H1 (cell line): Measurements from ENCODE around the gene GALNT17. TPM values are rescaled to one million over a fixed set of nuclear protein-coding genes. Genes with fewer than 3 reads are reported as not detected.

Experiments used
- CTCF ChIA-PET: fragments of 300-600 bp; sonication (Branson Sonifier 250); formaldehyde crosslinking; loops from one replicate; lab custom pipeline; 2021; ENCODE audit not compliant: partially characterized antibody; lab: Charles Lee
- POLR2A ChIA-PET: fragments of 300-600 bp; sonication (Branson Sonifier 250); formaldehyde crosslinking; loops from one replicate; lab custom pipeline; 2021; ENCODE audit warnings: inconsistent platforms; ENCODE audit not compliant: partially characterized antibody; lab: Charles Lee
- DNase-seq, 2 experiments: peaks; one replicate each; pipeline versions ENCODE4 v3.0.0 to v3.0.0-alpha.2; 2010 to 2022; ENCODE audit warnings: low spot score in 2 of 2, low read depth in 1 of 2, mixed read lengths in 1 of 2
- FAIRE-seq: peaks from 2 replicates; lab custom pipeline; 2011; peaks lifted over from hg19 to GRCh38; lab: Jason Lieb, UNC
- H2AFZ ChIP-seq: 2 replicates; pipeline ENCODE4 v1.8.1; 2012; ENCODE audit warnings: low read length, inconsistent platforms
- H2AK5ac ChIP-seq: 2 replicates; pipeline ENCODE4 v1.6.1; 2013; ENCODE audit warnings: low read depth, low read length
- H2BK120ac ChIP-seq: replicated peaks from 2 replicates; pipeline ENCODE3; 2013; ENCODE audit warnings: low read depth, low read length, inconsistent platforms
- H2BK12ac ChIP-seq: 2 replicates; pipeline ENCODE4 v1.6.1; 2013; ENCODE audit warnings: low read depth, low read length
- H2BK15ac ChIP-seq: 2 replicates; pipeline ENCODE4 v1.6.1; 2013; ENCODE audit warnings: low read length
- H2BK20ac ChIP-seq: 2 replicates; pipeline ENCODE4 v1.6.1; 2013; ENCODE audit warnings: low read length
- H2BK5ac ChIP-seq: 2 replicates; pipeline ENCODE4 v1.6.1; 2013; ENCODE audit warnings: low read depth, low read length
- H3K14ac ChIP-seq: 2 replicates; pipeline ENCODE4 v1.6.1; 2013; ENCODE audit warnings: inconsistent platforms; ENCODE audit not compliant: insufficient read length
- H3K18ac ChIP-seq: 2 replicates; pipeline ENCODE4 v1.6.1; 2013; ENCODE audit warnings: low read length; ENCODE audit errors: extremely low read depth
- H3K23ac ChIP-seq: 2 replicates; pipeline ENCODE4 v1.6.1; 2013; ENCODE audit warnings: inconsistent platforms; ENCODE audit not compliant: insufficient read length
- H3K23me2 ChIP-seq: 2 replicates; pipeline ENCODE4 v1.6.1; 2013; ENCODE audit warnings: low read depth, low read length
- H3K27ac ChIP-seq: 2 replicates; pipeline ENCODE4 v1.6.1; 2011; ENCODE audit warnings: low read depth, low read length, inconsistent platforms
- H3K27me3 ChIP-seq, 4 experiments: replicated peaks in 1 of 4; 1 replicate in 1 of 4; 2 replicates in 3 of 4; pipeline versions ENCODE4 v1.6.1 to v1.8.1; 2011 to 2013; ENCODE audit warnings: low read length in 3 of 4, mild to moderate bottlenecking in 3 of 4, inconsistent platforms in 2 of 4, mixed read lengths in 2 of 4, moderate library complexity in 1 of 4; ENCODE audit not compliant: control insufficient read depth in 3 of 4, insufficient read depth in 3 of 4; ENCODE audit errors: extremely low read depth in 1 of 4
- H3K36me3 ChIP-seq, 4 experiments: 2 replicates each; pipeline versions ENCODE4 v1.6.1 to v1.8.1; 2011 to 2013; ENCODE audit warnings: mild to moderate bottlenecking in 4 of 4, low read length in 3 of 4, moderate library complexity in 2 of 4, control low read depth in 1 of 4, inconsistent platforms in 1 of 4; ENCODE audit not compliant: insufficient read depth in 4 of 4, control insufficient read depth in 2 of 4
- H3K4ac ChIP-seq: replicated peaks from 2 replicates; pipeline ENCODE3; 2013; ENCODE audit warnings: low read length, low read depth, mixed read lengths, inconsistent platforms; ENCODE audit not compliant: insufficient read length
- H3K4me1 ChIP-seq, 4 experiments: replicated peaks in 1 of 4; 1 replicate in 1 of 4; 2 replicates in 3 of 4; pipeline versions ENCODE4 v1.6.1 to v1.8.1; 2011 to 2013; ENCODE audit warnings: low read length in 3 of 4, inconsistent platforms in 2 of 4, mixed read lengths in 1 of 4; ENCODE audit not compliant: insufficient read depth in 4 of 4, control insufficient read depth in 3 of 4
- H3K4me2 ChIP-seq, 2 experiments: 2 replicates each; pipeline versions ENCODE4 v1.6.1 to v1.8.1; 2011 to 2013; ENCODE audit warnings: low read depth in 2 of 2, low read length in 2 of 2, control low read depth in 1 of 2, inconsistent platforms in 1 of 2, mild to moderate bottlenecking in 1 of 2; ENCODE audit not compliant: insufficient read depth in 1 of 2
- H3K4me3 ChIP-seq, 4 experiments: fragments of 200-600, 300-600 bp in 1 of 4; sonication (generic), shearing (Covaris generic), sonication (Bioruptor Twin) in 1 of 4; 2 replicates each; pipeline versions ENCODE4 v1.5.1 to v1.8.1; 2011 to 2016; ENCODE audit warnings: low read length in 4 of 4, low read depth in 3 of 4, control low read depth in 2 of 4, inconsistent platforms in 2 of 4, mild to moderate bottlenecking in 2 of 4, mixed read lengths in 1 of 4, moderate library complexity in 1 of 4; ENCODE audit not compliant: insufficient read depth in 2 of 4; ENCODE audit errors: extremely low read depth in 1 of 4
- H3K56ac ChIP-seq: replicated peaks from 2 replicates; pipeline ENCODE3; 2013; ENCODE audit warnings: low read depth, mild to moderate bottlenecking, mixed read lengths, low read length, inconsistent platforms; ENCODE audit not compliant: insufficient read length
- H3K79me1 ChIP-seq: 2 replicates; pipeline ENCODE4 v1.6.1; 2013; ENCODE audit warnings: low read depth, low read length, control low read depth
- H3K79me2 ChIP-seq, 2 experiments: 2 replicates each; pipeline versions ENCODE4 v1.6.1 to v1.8.1; 2012 to 2013; ENCODE audit warnings: low read length in 2 of 2, mild to moderate bottlenecking in 2 of 2, inconsistent platforms in 1 of 2; ENCODE audit not compliant: insufficient read depth in 2 of 2, control insufficient read depth in 1 of 2
- H3K9ac ChIP-seq, 4 experiments: replicated peaks in 1 of 4; 1 replicate in 1 of 4; 2 replicates in 3 of 4; pipeline versions ENCODE4 v1.6.1 to v1.8.1; 2011 to 2013; ENCODE audit warnings: low read depth in 3 of 4, low read length in 3 of 4, control low read depth in 2 of 4, mild to moderate bottlenecking in 2 of 4, moderate library complexity in 2 of 4, inconsistent platforms in 1 of 4; ENCODE audit errors: extremely low read depth in 1 of 4
- H3K9me3 ChIP-seq, 2 experiments: 2 replicates each; pipeline versions ENCODE4 v1.6.1 to v1.8.1; 2012 to 2013; ENCODE audit warnings: mild to moderate bottlenecking in 2 of 2, moderate library complexity in 2 of 2, control low read depth in 1 of 2, inconsistent platforms in 1 of 2, low read depth in 1 of 2, low read length in 1 of 2, mixed read lengths in 1 of 2; ENCODE audit not compliant: insufficient read depth in 2 of 2
- H4K20me1 ChIP-seq, 2 experiments: replicated peaks in 1 of 2; 2 replicates each; pipeline versions ENCODE3 to v1.8.1; 2011 to 2013; ENCODE audit warnings: inconsistent platforms in 2 of 2, low read length in 2 of 2, mild to moderate bottlenecking in 1 of 2; ENCODE audit not compliant: insufficient read depth in 2 of 2, control insufficient read depth in 1 of 2
- H4K5ac ChIP-seq: 2 replicates; pipeline ENCODE4 v1.6.1; 2013; ENCODE audit warnings: low read length, low read depth, mixed read lengths, inconsistent platforms; ENCODE audit not compliant: insufficient read length
- H4K8ac ChIP-seq: 2 replicates; pipeline ENCODE4 v1.8.0; 2013; ENCODE audit warnings: mild to moderate bottlenecking, moderate library complexity, low read length, inconsistent platforms; ENCODE audit not compliant: insufficient read depth; ENCODE audit errors: extremely low read depth
- H4K91ac ChIP-seq: replicated peaks from 2 replicates; pipeline ENCODE3; 2013; ENCODE audit warnings: low read length, mixed read lengths, inconsistent platforms; ENCODE audit not compliant: insufficient read length
- CBX5 ChIP-seq: fragments of 300-800, 300-1000 bp; sonication (generic); IDR thresholded peaks from 2 replicates; pipeline ENCODE4 v1.7.1; 2016; ENCODE audit warnings: antibody characterized with exemption, low read length, low read depth
- EP300 ChIP-seq, 2 experiments: IDR thresholded peaks; 1 replicate in 1 of 2; 2 replicates in 1 of 2; pipeline ENCODE4 v1.6.1; 2011 to 2012; ENCODE audit warnings: low read depth in 2 of 2, low read length in 2 of 2, mild to moderate bottlenecking in 2 of 2, borderline replicate concordance in 1 of 2, inconsistent platforms in 1 of 2, moderate library complexity in 1 of 2
- EZH2 ChIP-seq: fragments of 200-600 bp; sonication (generic); IDR thresholded peaks from 2 replicates; pipeline ENCODE4 v1.7.1; 2012; ENCODE audit warnings: low read depth, mild to moderate bottlenecking, moderate library complexity, low read length, inconsistent platforms; ENCODE audit not compliant: severe bottlenecking
- GABPA ChIP-seq: IDR thresholded peaks from 2 replicates; pipeline ENCODE4 v1.6.1; 2011; ENCODE audit warnings: mild to moderate bottlenecking, low read length, moderate library complexity, borderline replicate concordance; ENCODE audit not compliant: insufficient read depth
- GTF2F1 ChIP-seq: IDR thresholded peaks from 2 replicates; pipeline ENCODE4 v1.6.1; 2012; ENCODE audit warnings: low read depth, low read length, improper control_type of control experiment, borderline replicate concordance
- PHF8 ChIP-seq: fragments of 200-600 bp; sonication (generic); conservative IDR thresholded peaks from 2 replicates; pipeline ENCODE4 v1.7.1; 2012; ENCODE audit warnings: low read depth, mild to moderate bottlenecking, inconsistent platforms, low read length, moderate library complexity
- RXRA ChIP-seq: IDR thresholded peaks from 2 replicates; pipeline ENCODE4 v1.6.1; 2011; ENCODE audit warnings: low read depth, mild to moderate bottlenecking, low read length, moderate library complexity; ENCODE audit not compliant: insufficient read depth
- WGBS, 2 experiments: shearing (Covaris generic) in 1 of 2; methylation state at CpG; one replicate each; pipeline versions ENCODE4 v1.1.6 to v1.1.7; 2013 to 2015; ENCODE audit warnings: low lambda C conversion rate in 2 of 2, mixed read lengths in 2 of 2, inconsistent platforms in 1 of 2, low coverage in 1 of 2, missing lambda C conversion rate in 1 of 2; ENCODE audit not compliant: insufficient replicate concordance in 2 of 2, insufficient coverage in 1 of 2, insufficient read length in 1 of 2; ENCODE audit errors: extremely low coverage in 1 of 2, missing lambda C conversion rate in 1 of 2; 5-methylcytosine and 5-hydroxymethylcytosine counted together
- polyA plus RNA-seq, 7 experiments: library from polyadenylated mRNA; depleted of rRNA in 3 of 7; stranded (reverse) in 5 of 7; unstranded in 2 of 7; fragments of >200 nt in 5 of 7; fragments of 200-250 nt in 2 of 7; gene quantifications; 1 replicate in 5 of 7; 2 replicates in 1 of 7; 4 replicates in 1 of 7; pipeline versions ENCODE4 v1.2.1 to v1.2.3, GENCODE V29; 2011 to 2013; ENCODE audit warnings: missing spikeins in 2 of 7, mixed read lengths in 2 of 7
- total RNA-seq: library from RNA; stranded (reverse); fragmentation: NEBNext Ultra II Directional; extraction: Animal tissue kit (Norgen Biotek cat#: 25700); gene quantifications from 2 replicates; pipeline ENCODE4 v1.2.1, GENCODE V29; 2021
- TF ChIP-seq, protein P1 (sequence below): IDR thresholded peaks from 2 replicates; pipeline ENCODE4 v1.6.1; 2012; ENCODE audit warnings: inconsistent platforms
- TF ChIP-seq, protein P2 (sequence below): IDR thresholded peaks from 2 replicates; pipeline ENCODE4 v1.6.1; 2011; ENCODE audit warnings: low read depth, mild to moderate bottlenecking, low read length; ENCODE audit not compliant: insufficient read depth

GALNT17 gene
- total and polyA plus RNA-seq, 2 of the 8 experiments (the other 6 are each of a cell fraction or from before 2014, with no cell fraction given), result 37.7 to 47.0 TPM

DNA sequence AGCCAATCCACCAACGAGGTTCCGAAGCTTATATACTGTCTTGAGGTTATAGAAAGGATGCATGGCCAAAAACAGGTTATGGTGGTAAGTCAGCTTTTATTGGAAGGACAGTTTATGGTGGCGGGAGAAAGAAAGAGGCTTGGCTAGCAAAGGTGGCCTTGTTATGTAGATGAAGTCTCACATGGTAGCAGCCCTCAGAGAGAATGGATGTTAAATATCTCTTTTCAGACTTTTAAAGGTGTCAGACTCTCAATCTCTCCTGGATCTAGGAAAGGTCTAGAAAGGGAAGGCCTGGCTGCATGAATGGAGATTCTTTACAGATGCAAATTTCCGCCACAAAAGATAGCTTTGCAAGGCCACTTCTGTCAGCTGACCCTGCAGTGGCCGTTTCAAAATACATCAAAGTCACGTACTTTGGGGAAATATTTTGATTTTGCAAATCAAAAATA, 333.8 kb downstream of the GALNT17 start:
- Histone ChIP-seq H3K23me2 (no peaks in the 10 kb centered on the region), H2AFZ (no peak overlapping the region), H3K18ac (peak overlapping the region; percentile 91), H3K27me3 (no peaks in the 10 kb centered on the region), H2BK20ac (peak overlapping the region; percentile 91; the same call in 1 of the 2 replicates), H2AK5ac (no peak overlapping the region), H3K9ac (no peak overlapping the region; a peak in 1 of 7 replicates), H4K20me1 (no peaks in the 10 kb centered on the region), H3K4me3 (peak overlapping the region in 1 of 4 experiments; percentile 7; a peak in 1 of 8 replicates), H3K4ac (peak overlapping the region; percentile 88), H3K79me2 (peaks cover 0 to 11% of the 10 kb centered on the region in 2 experiments; a peak in 1 of 4 replicates), H3K36me3 (no peaks in the 10 kb centered on the region; a peak in 1 of 8 replicates), H3K56ac (peak overlapping the region; percentile 44), H3K4me1 (peaks cover 4 to 37% (median 32%) of the 10 kb centered on the region in 4 experiments), H2BK5ac (peak overlapping the region; percentile 99; the same call in 1 of the 2 replicates), H2BK12ac (no peak overlapping the region), H3K4me2 (peak overlapping the region; percentile 48 to 49), H3K9me3 (no peaks in the 10 kb centered on the region), H2BK120ac (peak overlapping the region; percentile 89), H4K8ac (no peak overlapping the region), H2BK15ac (no peak overlapping the region), H4K91ac (peak overlapping the region; percentile 84), H3K23ac (no peak overlapping the region), H3K14ac (no peak overlapping the region), H3K27ac (peak overlapping the region; percentile 57; the same call in 1 of the 2 replicates), H4K5ac (peak overlapping the region; percentile 87), H3K79me1 (peaks cover 4% of the 10 kb centered on the region; the same call in 1 of the 2 replicates)
- ChIA-PET CTCF (interaction anchor here (1.0 kb wide), 1 partner anchor 269 kb away, joined by 4 read pairs; no protein-coding TSS in a partner anchor), POLR2A (interaction anchor here (0.7 to 2.9 kb wide), 7 partner anchors 10 to 69 kb away, joined by 3 to 41 read pairs (median 4); no protein-coding TSS in a partner anchor)
- 14% methylated on average over 6 of the region's 6 CpGs; no CpG with 5 or more reads in 1 of the 2 experiments for WGBS, 2 experiments
- DNase-seq (no peak), FAIRE-seq (peak; percentile 94)
- TF ChIP-seq, protein P1, sequence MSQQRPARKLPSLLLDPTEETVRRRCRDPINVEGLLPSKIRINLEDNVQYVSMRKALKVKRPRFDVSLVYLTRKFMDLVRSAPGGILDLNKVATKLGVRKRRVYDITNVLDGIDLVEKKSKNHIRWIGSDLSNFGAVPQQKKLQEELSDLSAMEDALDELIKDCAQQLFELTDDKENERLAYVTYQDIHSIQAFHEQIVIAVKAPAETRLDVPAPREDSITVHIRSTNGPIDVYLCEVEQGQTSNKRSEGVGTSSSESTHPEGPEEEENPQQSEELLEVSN, result peak; percentile 77
- TF ChIP-seq GTF2F1 (no peak), EZH2 (no peak), EP300 (IDR thresholded peaks at IDR 0.05; ENCODE audit: borderline replicate concordance in 1 of 2, low read depth in 2 of 2, low read length in 2 of 2) (peak in 1 of 2 experiments; percentile 14; a peak in 1 of 3 replicates), CBX5 (no peak), PHF8 (no peak), GABPA (no peak), RXRA (no peak)
- TF ChIP-seq, protein P2, sequence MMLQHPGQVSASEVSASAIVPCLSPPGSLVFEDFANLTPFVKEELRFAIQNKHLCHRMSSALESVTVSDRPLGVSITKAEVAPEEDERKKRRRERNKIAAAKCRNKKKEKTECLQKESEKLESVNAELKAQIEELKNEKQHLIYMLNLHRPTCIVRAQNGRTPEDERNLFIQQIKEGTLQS, result no peak
